CD8-positive, alpha-beta memory T cell (primary cell): Measurements from ENCODE around the gene BBX. TPM values are rescaled to one million over a fixed set of nuclear protein-coding genes. Genes with fewer than 3 reads are reported as not detected.

ENCODE experiments used
- CTCF ChIA-PET: fragments of 350-600 bp; sonication (Branson Sonifier 250); formaldehyde crosslinking; loops from one replicate; lab custom pipeline; 2021; ENCODE audit warnings: antibody characterized with exemption; lab: Charles Lee
- POLR2A ChIA-PET: fragments of 350-600 bp; sonication (Branson Sonifier 250); formaldehyde crosslinking; loops from one replicate; lab custom pipeline; 2021; ENCODE audit warnings: antibody characterized with exemption; lab: Charles Lee
- DNase-seq, 5 donors: peaks; one replicate each; pipeline versions ENCODE4 v3.0.0 to v3.0.0-alpha.2; 2020 to 2022; ENCODE audit warnings: mixed read lengths in 1 of 5
- H3K27ac ChIP-seq: one replicate; pipeline ENCODE4 v1.7.0; 2013; ENCODE audit warnings: low read depth, mild to moderate bottlenecking, low read length, moderate library complexity
- H3K27me3 ChIP-seq: 2 replicates; pipeline ENCODE4 v1.7.0; 2013; ENCODE audit warnings: low read length, mild to moderate bottlenecking; ENCODE audit not compliant: insufficient read depth, poor library complexity, severe bottlenecking
- H3K36me3 ChIP-seq: 2 replicates; pipeline ENCODE4 v1.7.0; 2013; ENCODE audit warnings: mild to moderate bottlenecking, low read length, moderate library complexity; ENCODE audit not compliant: insufficient read depth
- H3K4me1 ChIP-seq: 2 replicates; pipeline ENCODE4 v1.7.0; 2013; ENCODE audit warnings: mild to moderate bottlenecking, low read length, moderate library complexity; ENCODE audit not compliant: insufficient read depth
- H3K4me3 ChIP-seq: 2 replicates; pipeline ENCODE4 v1.7.0; 2013; ENCODE audit warnings: mild to moderate bottlenecking, low read length
- H3K9me3 ChIP-seq: 2 replicates; pipeline ENCODE4 v1.7.0; 2013; ENCODE audit warnings: mild to moderate bottlenecking, low read length
- H3K27ac Mint-ChIP-seq, 8 donors: one replicate each; pipeline ENCODE4 v1.8.0; 2020 to 2021; ENCODE audit warnings: mixed read lengths in 8 of 8, mild to moderate bottlenecking in 6 of 8, inconsistent platforms in 3 of 8, moderate library complexity in 3 of 8
- H3K27me3 Mint-ChIP-seq, 2 donors: one replicate each; pipeline ENCODE4 v1.8.0; 2020 to 2021; ENCODE audit warnings: mixed read lengths in 2 of 2, mild to moderate bottlenecking in 1 of 2, moderate library complexity in 1 of 2
- H3K36me3 Mint-ChIP-seq, 3 donors: one replicate each; pipeline ENCODE4 v1.8.0; 2020 to 2021; ENCODE audit warnings: mixed read lengths in 3 of 3, inconsistent platforms in 1 of 3, mild to moderate bottlenecking in 1 of 3
- H3K4me1 Mint-ChIP-seq, 3 donors: one replicate each; pipeline ENCODE4 v1.8.0; 2020 to 2021; ENCODE audit warnings: mixed read lengths in 3 of 3, inconsistent platforms in 1 of 3, mild to moderate bottlenecking in 1 of 3
- H3K4me3 Mint-ChIP-seq, 7 donors: one replicate each; pipeline ENCODE4 v1.8.0; 2020 to 2021; ENCODE audit warnings: mixed read lengths in 7 of 7, mild to moderate bottlenecking in 6 of 7, moderate library complexity in 4 of 7, inconsistent platforms in 2 of 7
- H3K9me3 Mint-ChIP-seq, 5 donors: one replicate each; pipeline ENCODE4 v1.8.0; 2020 to 2022; ENCODE audit warnings: mixed read lengths in 5 of 5, mild to moderate bottlenecking in 3 of 5, moderate library complexity in 2 of 5, inconsistent platforms in 1 of 5
- polyA plus RNA-seq: library from polyadenylated mRNA; unstranded; fragments of 300-500 nt; fragmentation: Illumina TruSeq; gene quantifications from one replicate; pipeline ENCODE4 v1.2.3, GENCODE V29; 2021
- total RNA-seq, 2 experiments: library from RNA; stranded (reverse); gene quantifications; one replicate each; pipeline ENCODE4 v1.2.3, GENCODE V29; 2021

Gene BBX
- total and polyA plus RNA-seq, 3 experiments from 2014 or later, result 44.5 to 126 (median 54.0) TPM

- H3K36me3 ChIP-seq, result no peaks in the 10 kb centered on the region
- Mint-ChIP-seq H3K9me3 (no peaks in the 10 kb centered on the region), H3K36me3 (peaks cover 0 to 17% (median 4%) of the 10 kb centered on the region in 3 donors), H3K27me3 (no peaks in the 10 kb centered on the region), H3K4me1 (peaks cover 23 to 41% (median 28%) of the 10 kb centered on the region in 3 donors), H3K27ac (no peak overlapping the region), H3K4me3 (no peak overlapping the region)
- H3K27ac ChIP-seq, result no peak overlapping the region
- no peak overlapping the region for H3K4me3 ChIP-seq
- no peaks in the 10 kb centered on the region for H3K9me3 ChIP-seq
- ChIA-PET CTCF (no interaction called here), POLR2A (no interaction called here)
- no peaks in the 10 kb centered on the region for H3K27me3 ChIP-seq
- DNase-seq, result no peak
- no peaks in the 10 kb centered on the region for H3K4me1 ChIP-seq
Observed at GRCh38 chr3:107641572-107642307, 119.0 kb downstream of the BBX start.

- no peak for DNase-seq
- Mint-ChIP-seq H3K9me3 (no peaks in the 10 kb centered on the region), H3K36me3 (peaks cover 0 to 22% (median 11%) of the 10 kb centered on the region in 3 donors), H3K4me1 (peaks cover 22 to 40% (median 23%) of the 10 kb centered on the region in 3 donors), H3K27me3 (no peaks in the 10 kb centered on the region), H3K27ac (peak overlapping the region in 1 of 8 donors; percentile 34), H3K4me3 (no peak overlapping the region)
- no peaks in the 10 kb centered on the region for H3K4me1 ChIP-seq
- H3K9me3 ChIP-seq, result no peaks in the 10 kb centered on the region
- no peaks in the 10 kb centered on the region for H3K27me3 ChIP-seq
- ChIA-PET POLR2A (no interaction called here), CTCF (no interaction called here)
- no peak overlapping the region for H3K27ac ChIP-seq
- no peaks in the 10 kb centered on the region for H3K36me3 ChIP-seq
- H3K4me3 ChIP-seq, result no peak overlapping the region
Observed at GRCh38 chr3:107643038-107643883, 120.5 kb downstream of the BBX start.

DNA sequence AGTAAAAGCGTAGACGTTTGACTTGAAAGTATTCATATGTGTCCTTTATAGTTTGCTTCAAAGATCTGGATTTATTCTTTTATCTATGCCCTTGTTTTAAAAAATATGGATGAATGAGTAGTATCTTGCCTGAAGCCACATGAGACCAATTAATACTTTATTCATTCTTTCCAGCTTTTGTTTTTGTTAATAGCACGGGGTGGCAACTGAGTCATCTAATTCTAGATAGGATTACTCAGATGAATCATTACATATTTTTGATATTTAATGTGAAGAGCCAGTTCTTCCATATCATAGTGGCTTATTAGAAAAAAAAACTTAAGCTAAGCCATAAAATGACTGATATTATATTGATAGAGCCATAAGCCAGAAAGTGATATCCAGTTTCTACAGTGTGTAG, 121.9 kb downstream of the BBX start:
- ChIA-PET POLR2A (no interaction called here), CTCF (no interaction called here)
- H3K36me3 Mint-ChIP-seq, result peaks cover 0 to 32% (median 18%) of the 10 kb centered on the region in 3 donors
- no peaks in the 10 kb centered on the region for H3K36me3 ChIP-seq
- H3K27me3 ChIP-seq, result no peaks in the 10 kb centered on the region
- H3K27ac ChIP-seq, result no peak overlapping the region
- peak overlapping the region in 2 of 8 donors; percentile 8 to 28 for H3K27ac Mint-ChIP-seq
- no peak for DNase-seq
- no peak overlapping the region for H3K4me3 ChIP-seq
- no peaks in the 10 kb centered on the region for H3K27me3 Mint-ChIP-seq
- H3K4me1 ChIP-seq, result no peaks in the 10 kb centered on the region
- no peak overlapping the region for H3K4me3 Mint-ChIP-seq
- no peaks in the 10 kb centered on the region for H3K9me3 ChIP-seq
- H3K4me1 Mint-ChIP-seq, result peaks cover 26 to 46% (median 34%) of the 10 kb centered on the region in 3 donors
- H3K9me3 Mint-ChIP-seq, result no peaks in the 10 kb centered on the region

- Histone ChIP-seq H3K27me3 (no peaks in the 10 kb centered on the region), H3K27ac (no peak overlapping the region), H3K36me3 (no peaks in the 10 kb centered on the region), H3K4me3 (no peak overlapping the region), H3K4me1 (peaks cover 5% of the 10 kb centered on the region), H3K9me3 (no peaks in the 10 kb centered on the region)
- no peak overlapping the region for H3K27ac Mint-ChIP-seq
- no peaks in the 10 kb centered on the region for H3K9me3 Mint-ChIP-seq
- peaks cover 22 to 58% (median 45%) of the 10 kb centered on the region in 3 donors for H3K4me1 Mint-ChIP-seq
- H3K4me3 Mint-ChIP-seq, result no peak overlapping the region
- H3K36me3 Mint-ChIP-seq, result peaks cover 0 to 29% (median 18%) of the 10 kb centered on the region in 3 donors
- ChIA-PET CTCF (no interaction called here), POLR2A (no interaction called here)
- H3K27me3 Mint-ChIP-seq, result no peaks in the 10 kb centered on the region
- no peak for DNase-seq
Observed at GRCh38 chr3:107650788-107651187, 128.0 kb downstream of the BBX start.

- peaks cover 20 to 60% (median 45%) of the 10 kb centered on the region in 3 donors for H3K4me1 Mint-ChIP-seq
- H3K9me3 Mint-ChIP-seq, result no peaks in the 10 kb centered on the region
- no peaks in the 10 kb centered on the region for H3K27me3 Mint-ChIP-seq
- CTCF ChIA-PET, result interaction anchor here (1.2 kb wide), 1 partner anchor 8 kb away, joined by 3 read pairs; no protein-coding TSS in a partner anchor
- no peaks in the 10 kb centered on the region for H3K36me3 ChIP-seq
- DNase-seq, result no peak
- H3K27ac ChIP-seq, result no peak overlapping the region
- peak overlapping the region in 4 of 8 donors; percentile 8 to 84 (median 40) for H3K27ac Mint-ChIP-seq
- peaks cover 5% of the 10 kb centered on the region for H3K4me1 ChIP-seq
- H3K36me3 Mint-ChIP-seq, result peaks cover 0 to 24% (median 16%) of the 10 kb centered on the region in 3 donors
- POLR2A ChIA-PET, result no interaction called here
- H3K9me3 ChIP-seq, result no peaks in the 10 kb centered on the region
- H3K4me3 ChIP-seq, result no peak overlapping the region
- peak overlapping the region in 1 of 7 donors; percentile 60 for H3K4me3 Mint-ChIP-seq
- H3K27me3 ChIP-seq, result no peaks in the 10 kb centered on the region
Observed at GRCh38 chr3:107651782-107652181, 129.0 kb downstream of the BBX start.

DNA sequence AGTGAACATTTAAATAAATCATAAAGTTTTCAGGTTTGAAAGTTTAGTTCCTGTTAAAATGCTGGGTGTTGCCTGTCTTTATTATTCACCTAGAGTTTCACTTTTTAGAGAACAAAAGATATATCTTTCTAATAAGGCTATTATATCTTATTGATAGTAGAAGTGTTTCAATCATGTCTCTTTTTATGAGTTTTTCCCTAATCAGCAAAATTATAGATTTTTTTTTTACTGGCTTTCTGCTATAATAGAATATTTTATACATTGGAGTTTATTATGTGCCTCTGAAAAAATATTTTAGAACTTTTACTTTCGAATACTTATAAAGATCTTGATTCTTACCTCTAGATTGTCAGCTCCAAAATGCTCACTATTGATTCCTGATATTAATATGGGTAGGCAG, 131.5 kb downstream of the BBX start:
- Mint-ChIP-seq H3K36me3 (peaks cover 0 to 6% (median 3%) of the 10 kb centered on the region in 3 donors), H3K9me3 (no peaks in the 10 kb centered on the region), H3K27ac (no peak overlapping the region), H3K4me1 (peaks cover 20 to 57% (median 45%) of the 10 kb centered on the region in 3 donors), H3K4me3 (no peak overlapping the region), H3K27me3 (no peaks in the 10 kb centered on the region)
- Histone ChIP-seq H3K27ac (no peak overlapping the region), H3K4me1 (peaks cover 5% of the 10 kb centered on the region), H3K36me3 (no peaks in the 10 kb centered on the region), H3K27me3 (no peaks in the 10 kb centered on the region), H3K4me3 (no peak overlapping the region), H3K9me3 (no peaks in the 10 kb centered on the region)
- DNase-seq, result no peak
- POLR2A ChIA-PET, result no interaction called here
- CTCF ChIA-PET, result no interaction called here

DNA sequence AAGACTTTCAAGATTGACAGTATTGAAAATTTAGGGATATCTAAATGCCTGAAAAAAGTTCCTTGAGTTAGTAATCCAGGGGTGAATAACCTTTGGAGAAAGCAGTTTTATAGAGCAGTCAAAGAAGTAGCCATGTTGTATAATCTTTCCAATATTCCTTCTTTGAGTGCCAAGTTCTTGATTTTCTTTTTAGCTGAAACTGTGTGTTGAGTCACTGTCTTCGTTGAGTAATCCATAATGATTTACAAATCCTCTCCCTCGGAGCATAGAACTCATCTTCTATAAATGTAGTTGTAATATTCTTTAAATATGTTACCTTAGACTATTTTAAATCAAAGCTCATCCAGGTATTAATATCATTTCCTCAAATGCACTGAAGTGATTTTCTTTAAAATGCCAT, 135.2 kb downstream of the BBX start:
- no peak overlapping the region for H3K27ac ChIP-seq
- Mint-ChIP-seq H3K27ac (no peak overlapping the region), H3K4me1 (peaks cover 21 to 47% (median 35%) of the 10 kb centered on the region in 3 donors), H3K9me3 (no peaks in the 10 kb centered on the region), H3K4me3 (no peak overlapping the region), H3K36me3 (no peaks in the 10 kb centered on the region), H3K27me3 (no peaks in the 10 kb centered on the region)
- H3K9me3 ChIP-seq, result no peaks in the 10 kb centered on the region
- no peak for DNase-seq
- no peaks in the 10 kb centered on the region for H3K36me3 ChIP-seq
- no peaks in the 10 kb centered on the region for H3K27me3 ChIP-seq
- ChIA-PET CTCF (interaction anchor here (0.6 to 1.4 kb wide), 2 partner anchors 17 to 422 kb away, joined by 4 read pairs; no protein-coding TSS in a partner anchor), POLR2A (no interaction called here)
- no peak overlapping the region for H3K4me3 ChIP-seq
- H3K4me1 ChIP-seq, result peaks cover 7% of the 10 kb centered on the region
